Brain microvascular endothelial cell (primary cell): Measurements from ENCODE around the gene SELENOM.
A peak's percentile ranks its signal among the peaks of the same experiment; 100 is the strongest.

Experiments used
- DNase-seq: peaks from one replicate; pipeline ENCODE4 v3.0.0-alpha.2; 2020
- H3K27ac ChIP-seq: fragments of 250-450 bp; sonication (Bioruptor Pico); 2 replicates; pipeline ENCODE4 v1.5.1; 2020; ENCODE audit warnings: mild to moderate bottlenecking, moderate library complexity
- H3K27me3 ChIP-seq: fragments of 250-450 bp; sonication (Bioruptor Pico); replicated peaks from 2 replicates; pipeline ENCODE4 v1.5.1; 2020; ENCODE audit warnings: mild to moderate bottlenecking
- H3K36me3 ChIP-seq: fragments of 250-450 bp; sonication (Bioruptor Pico); replicated peaks from 2 replicates; pipeline ENCODE4 v1.5.1; 2020; ENCODE audit warnings: mild to moderate bottlenecking
- H3K4me3 ChIP-seq: 2 replicates; pipeline ENCODE4 v1.5.1; 2011; ENCODE audit warnings: low read depth, mild to moderate bottlenecking, control low read depth, low read length, moderate library complexity
- CTCF ChIP-seq: IDR thresholded peaks from 2 replicates; pipeline ENCODE4 v1.5.1; 2011; ENCODE audit warnings: low read depth, mild to moderate bottlenecking, moderate library complexity, low read length, control low read depth, inconsistent platforms; ENCODE audit errors: missing control alignments
- in situ Hi-C: cut with HindIII; loops from 2 replicates; pipeline ENCODE4 v1.10.0; 2017; ENCODE audit warnings: low sequenced_read_pairs, low pct_ligation_motif_present

The SELENOM gene

GRCh38 chr22:31104869-31105268, 2.5 kb downstream of the SELENOM start:
- Histone ChIP-seq H3K27ac (no peak overlapping the region), H3K4me3 (no peak overlapping the region), H3K27me3 (no peaks in the 10 kb centered on the region), H3K36me3 (peaks cover 46% of the 10 kb centered on the region)
- peak; percentile 63 for TF ChIP-seq CTCF
- in situ Hi-C loops, result no loop called here
- DNase-seq, result no peak

- in situ Hi-C loops, result no loop called here
- H3K4me3 ChIP-seq, result no peak overlapping the region
- H3K36me3 ChIP-seq, result peaks cover 53% of the 10 kb centered on the region
- no peak overlapping the region for H3K27ac ChIP-seq
- no peak for DNase-seq
- H3K27me3 ChIP-seq, result no peaks in the 10 kb centered on the region
- no peak for TF ChIP-seq CTCF
These were observed 3.3 kb downstream of the SELENOM start for GRCh38 chr22:31103899-31104694.

DNA sequence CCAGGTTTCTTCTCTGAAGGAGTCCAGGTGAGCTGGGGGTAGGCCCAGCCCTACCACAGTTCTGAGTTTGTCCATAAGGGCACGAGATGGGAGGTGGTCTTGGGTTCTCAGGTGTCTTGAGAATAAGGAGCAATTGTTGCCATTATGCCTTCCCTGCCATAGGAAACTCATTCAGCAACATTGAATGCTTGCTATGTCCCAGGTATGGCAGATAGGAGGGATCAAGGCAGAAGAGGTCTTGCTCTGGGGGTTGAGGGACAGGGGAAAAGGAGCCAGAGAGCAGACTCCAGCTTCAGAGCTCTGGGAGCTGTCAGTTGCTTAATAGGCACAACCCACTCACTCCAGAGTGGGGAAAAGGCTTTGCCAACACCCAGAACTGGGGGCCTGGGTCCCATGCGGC, 4.3 kb downstream of the SELENOM start:
- Histone ChIP-seq H3K4me3 (no peak overlapping the region), H3K27me3 (no peaks in the 10 kb centered on the region), H3K27ac (peak overlapping the region; percentile 55), H3K36me3 (peaks cover 62% of the 10 kb centered on the region)
- TF ChIP-seq CTCF, result no peak
- in situ Hi-C loops, result no loop called here
- no peak for DNase-seq

DNA sequence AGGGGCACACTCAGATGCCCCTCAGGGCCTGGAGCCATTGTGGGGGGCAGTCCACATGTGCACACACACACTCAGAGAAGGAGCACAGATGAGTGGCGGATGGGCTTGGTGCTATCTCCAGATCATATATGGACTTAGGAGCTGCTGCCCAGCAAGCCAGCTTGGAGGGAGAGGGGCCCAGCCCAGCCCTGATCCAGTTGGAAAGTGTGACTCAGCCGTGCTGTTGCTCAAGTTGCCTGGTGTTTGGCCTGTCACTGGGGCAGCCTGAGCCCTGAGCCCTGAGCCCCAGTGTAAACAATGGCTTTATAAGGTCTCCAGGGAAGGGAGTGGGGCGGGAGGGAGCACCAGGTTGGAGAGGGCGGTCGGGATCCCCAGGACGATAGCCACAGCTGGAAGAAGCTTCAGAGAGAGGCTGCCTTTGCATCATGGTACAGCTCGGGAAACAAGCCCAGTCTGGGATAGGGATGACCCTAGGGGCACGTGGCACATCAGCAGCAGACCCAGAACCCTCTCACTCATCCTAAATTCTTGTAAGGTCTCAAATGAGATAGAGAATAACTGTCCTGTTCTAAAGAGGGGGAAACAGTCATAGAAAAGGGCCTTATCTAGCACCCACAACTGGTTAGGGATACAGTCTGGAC, 4.8 kb downstream of the SELENOM start:
- Histone ChIP-seq H3K27me3 (no peaks in the 10 kb centered on the region), H3K27ac (peak overlapping the region; percentile 55), H3K36me3 (peaks cover 67% of the 10 kb centered on the region), H3K4me3 (no peak overlapping the region)
- in situ Hi-C loops, result no loop called here
- DNase-seq, result peak; percentile 78
- no peak for TF ChIP-seq CTCF

DNA sequence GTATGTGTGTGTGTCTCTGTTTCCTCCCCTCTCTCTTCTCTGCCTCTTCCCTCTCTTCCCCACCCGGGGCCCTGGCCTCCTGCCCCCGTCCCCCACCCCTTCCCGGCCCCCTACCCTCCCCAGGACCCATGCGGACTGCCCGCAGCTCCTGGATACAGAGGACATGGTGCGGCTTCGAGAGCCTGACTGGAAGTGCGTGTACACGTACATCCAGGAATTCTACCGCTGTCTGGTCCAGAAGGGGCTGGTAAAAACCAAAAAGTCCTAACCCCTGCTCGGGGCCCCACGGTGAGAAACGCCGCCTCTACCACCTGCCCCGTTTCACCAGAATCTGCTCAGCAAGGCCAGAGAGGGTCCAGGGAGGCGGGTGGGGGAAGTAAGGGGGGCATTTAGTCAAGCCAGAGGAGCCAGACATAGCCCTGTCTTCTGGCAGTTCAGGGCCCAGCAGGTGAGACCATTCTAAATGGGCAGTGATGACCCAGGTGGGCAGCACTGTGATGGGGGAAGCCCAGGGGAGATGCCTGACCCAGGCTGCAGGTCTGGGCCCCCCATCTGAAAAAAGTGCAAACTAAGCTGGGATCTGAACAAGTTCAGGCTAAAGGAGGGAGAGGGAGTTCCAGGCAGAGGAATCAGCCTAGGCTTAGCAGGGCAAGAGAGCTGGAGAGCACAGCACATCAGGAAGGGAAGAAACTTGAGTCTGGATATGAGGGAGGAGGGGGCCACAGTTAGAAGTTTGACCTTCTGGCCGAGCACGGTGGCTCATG, 6.4 kb downstream of the SELENOM start:
- no peak overlapping the region for H3K4me3 ChIP-seq
- peaks cover 82% of the 10 kb centered on the region for H3K36me3 ChIP-seq
- H3K27ac ChIP-seq, result no peak overlapping the region
- no peak for TF ChIP-seq CTCF
- no peaks in the 10 kb centered on the region for H3K27me3 ChIP-seq
- in situ Hi-C loops, result no loop called here
- DNase-seq, result no peak
